Dendritic cell treated with granulocyte-macrophage colony-stimulating factor and Interleukin-4, amounts not matched to agents 40 ng/mL and 50 ng/mL, for 4 days (primary cell): ENCODE measurements around the gene P2RY2.
A peak's percentile ranks its signal among the peaks of the same experiment; 100 is the strongest.
"Not testable (repeated sequence)": the region's sequence is repeated elsewhere in the genome, so short reads cannot be mapped to it uniquely, and the experiment has no call there.

Experiments
- H3K27ac Mint-ChIP-seq: one replicate; pipeline ENCODE4 v1.8.0; 2022; ENCODE audit warnings: mild to moderate bottlenecking, mixed read lengths
- H3K27me3 Mint-ChIP-seq: one replicate; pipeline ENCODE4 v1.8.0; 2022; ENCODE audit warnings: mild to moderate bottlenecking, mixed read lengths
- H3K36me3 Mint-ChIP-seq: one replicate; pipeline ENCODE4 v1.8.0; 2022; ENCODE audit warnings: low read depth, mixed read lengths
- H3K4me1 Mint-ChIP-seq: one replicate; pipeline ENCODE4 v1.8.0; 2022; ENCODE audit warnings: low read depth, mixed read lengths
- H3K4me3 Mint-ChIP-seq: one replicate; pipeline ENCODE4 v1.8.0; 2022; ENCODE audit warnings: mild to moderate bottlenecking, moderate library complexity, mixed read lengths
- H3K9me3 Mint-ChIP-seq: one replicate; pipeline ENCODE4 v1.8.0; 2022; ENCODE audit warnings: mixed read lengths
- intact Hi-C: fragments of 100-400 bp; cut with micrococcal nuclease; formaldehyde crosslinking; loops from one replicate; pipeline ENCODE4 v1.15.0; 2022

The P2RY2 gene

GRCh38 chr11:73230931-73231330 lies 12.8 kb downstream of the P2RY2 start:
- no peak overlapping the region for H3K27ac Mint-ChIP-seq
- peaks cover 38% of the 10 kb centered on the region for H3K36me3 Mint-ChIP-seq
- peaks cover 9% of the 10 kb centered on the region for H3K4me1 Mint-ChIP-seq
- intact Hi-C loops: no loop called here
- H3K4me3 Mint-ChIP-seq: no peak overlapping the region
- H3K27me3 Mint-ChIP-seq: no peaks in the 10 kb centered on the region
- H3K9me3 Mint-ChIP-seq: no peaks in the 10 kb centered on the region

GRCh38 chr11:73232487-73232886 lies 14.4 kb downstream of the P2RY2 start:
- H3K27me3 Mint-ChIP-seq, H3K4me3 Mint-ChIP-seq, intact Hi-C loops, H3K9me3 Mint-ChIP-seq: not testable (repeated sequence)
- H3K27ac Mint-ChIP-seq: peak overlapping the region; percentile 7
- peaks cover 23% of the 10 kb centered on the region for H3K4me1 Mint-ChIP-seq
- H3K36me3 Mint-ChIP-seq: peaks cover 38% of the 10 kb centered on the region

- no peaks in the 10 kb centered on the region for H3K9me3 Mint-ChIP-seq
- intact Hi-C loops: no loop called here
- H3K4me1 Mint-ChIP-seq: peaks cover 28% of the 10 kb centered on the region
- H3K4me3 Mint-ChIP-seq: no peak overlapping the region
- peaks cover 38% of the 10 kb centered on the region for H3K36me3 Mint-ChIP-seq
- peak overlapping the region; percentile 7 for H3K27ac Mint-ChIP-seq
- no peaks in the 10 kb centered on the region for H3K27me3 Mint-ChIP-seq
These were observed 15.1 kb downstream of the P2RY2 start for GRCh38 chr11:73233211-73233610.

- Mint-ChIP-seq H3K27me3 (no peaks in the 10 kb centered on the region), H3K27ac (no peak overlapping the region), H3K36me3 (peaks cover 35% of the 10 kb centered on the region), H3K4me3 (no peak overlapping the region), H3K9me3 (no peaks in the 10 kb centered on the region), H3K4me1 (peaks cover 29% of the 10 kb centered on the region)
- intact Hi-C loops: no loop called here
These were observed 15.8 kb downstream of the P2RY2 start for GRCh38 chr11:73233692-73234470.

GRCh38 chr11:73234471-73235181 lies 16.5 kb downstream of the P2RY2 start:
- H3K27me3 Mint-ChIP-seq: no peaks in the 10 kb centered on the region
- H3K9me3 Mint-ChIP-seq: no peaks in the 10 kb centered on the region
- peaks cover 34% of the 10 kb centered on the region for H3K4me1 Mint-ChIP-seq
- no peak overlapping the region for H3K27ac Mint-ChIP-seq
- peaks cover 28% of the 10 kb centered on the region for H3K36me3 Mint-ChIP-seq
- no peak overlapping the region for H3K4me3 Mint-ChIP-seq
- intact Hi-C loops: no loop called here

GRCh38 chr11:73235236-73235786 lies 17.2 kb downstream of the P2RY2 start:
- Mint-ChIP-seq H3K27me3 (no peaks in the 10 kb centered on the region), H3K4me1 (peaks cover 37% of the 10 kb centered on the region), H3K36me3 (peaks cover 24% of the 10 kb centered on the region), H3K9me3 (no peaks in the 10 kb centered on the region), H3K27ac (no peak overlapping the region), H3K4me3 (no peak overlapping the region)
- intact Hi-C loops: no loop called here

GRCh38 chr11:73236205-73236765 lies 18.2 kb downstream of the P2RY2 start:
- no peaks in the 10 kb centered on the region for H3K9me3 Mint-ChIP-seq
- intact Hi-C loops: no loop called here
- peaks cover 18% of the 10 kb centered on the region for H3K36me3 Mint-ChIP-seq
- peaks cover 38% of the 10 kb centered on the region for H3K4me1 Mint-ChIP-seq
- H3K27me3 Mint-ChIP-seq: no peaks in the 10 kb centered on the region
- H3K27ac Mint-ChIP-seq: no peak overlapping the region
- H3K4me3 Mint-ChIP-seq: no peak overlapping the region

GRCh38 chr11:73236854-73237253 lies 18.8 kb downstream of the P2RY2 start:
- Mint-ChIP-seq H3K4me3 (no peak overlapping the region), H3K9me3 (no peaks in the 10 kb centered on the region), H3K27ac (no peak overlapping the region), H3K36me3 (peaks cover 18% of the 10 kb centered on the region), H3K4me1 (peaks cover 38% of the 10 kb centered on the region), H3K27me3 (no peaks in the 10 kb centered on the region)
- intact Hi-C loops: loop anchor here (1.0 kb wide), 1 partner anchor 52 kb away; no protein-coding TSS in a partner anchor

GRCh38 chr11:73237471-73238290 lies 19.6 kb downstream of the P2RY2 start:
- Mint-ChIP-seq H3K27ac (peak overlapping the region; percentile 48), H3K27me3 (no peaks in the 10 kb centered on the region), H3K4me1 (peaks cover 43% of the 10 kb centered on the region), H3K36me3 (peaks cover 18% of the 10 kb centered on the region), H3K4me3 (no peak overlapping the region), H3K9me3 (no peaks in the 10 kb centered on the region)
- intact Hi-C loops: loop anchor here (1.0 kb wide), 1 partner anchor 52 kb away; no protein-coding TSS in a partner anchor

- Mint-ChIP-seq H3K27me3 (no peaks in the 10 kb centered on the region), H3K36me3 (peaks cover 17% of the 10 kb centered on the region), H3K4me3 (no peak overlapping the region), H3K27ac (peak overlapping the region; percentile 31), H3K9me3 (no peaks in the 10 kb centered on the region), H3K4me1 (peaks cover 44% of the 10 kb centered on the region)
- intact Hi-C loops: no loop called here
These were observed 21.0 kb downstream of the P2RY2 start for GRCh38 chr11:73239111-73239521.

GRCh38 chr11:73239571-73240189 lies 21.6 kb downstream of the P2RY2 start:
- Mint-ChIP-seq H3K4me1 (peaks cover 47% of the 10 kb centered on the region), H3K27ac (peak overlapping the region; percentile 31)

GRCh38 chr11:73240190-73240781 lies 22.2 kb downstream of the P2RY2 start:
- Mint-ChIP-seq H3K4me3 (no peak overlapping the region), H3K27ac (no peak overlapping the region)

More at GRCh38 chr11:73239571-73240189, 21.6 kb downstream of the P2RY2 start:
- Mint-ChIP-seq H3K36me3 (peaks cover 11% of the 10 kb centered on the region), H3K9me3 (no peaks in the 10 kb centered on the region), H3K27me3 (no peaks in the 10 kb centered on the region), H3K4me3 (no peak overlapping the region)
- intact Hi-C loops: no loop called here

GRCh38 chr11:73241300-73241699 lies 23.2 kb downstream of the P2RY2 start:
- Mint-ChIP-seq H3K27ac (no peak overlapping the region), H3K4me3 (no peak overlapping the region), H3K27me3 (no peaks in the 10 kb centered on the region), H3K36me3 (no peaks in the 10 kb centered on the region), H3K9me3 (no peaks in the 10 kb centered on the region), H3K4me1 (peaks cover 53% of the 10 kb centered on the region)
- intact Hi-C loops: no loop called here

More at GRCh38 chr11:73240190-73240781, 22.2 kb downstream of the P2RY2 start:
- Mint-ChIP-seq H3K27me3 (no peaks in the 10 kb centered on the region), H3K9me3 (no peaks in the 10 kb centered on the region), H3K36me3 (peaks cover 5% of the 10 kb centered on the region), H3K4me1 (peaks cover 53% of the 10 kb centered on the region)
- intact Hi-C loops: no loop called here
